Measurements from ENCODE around the gene VAMP2. TPM values are rescaled to one million over a fixed set of nuclear protein-coding genes. Genes with fewer than 3 reads are reported as not detected.

Gene VAMP2
- total RNA-seq, 1 donor from 2014 or later: 3.1 TPM

DNA sequence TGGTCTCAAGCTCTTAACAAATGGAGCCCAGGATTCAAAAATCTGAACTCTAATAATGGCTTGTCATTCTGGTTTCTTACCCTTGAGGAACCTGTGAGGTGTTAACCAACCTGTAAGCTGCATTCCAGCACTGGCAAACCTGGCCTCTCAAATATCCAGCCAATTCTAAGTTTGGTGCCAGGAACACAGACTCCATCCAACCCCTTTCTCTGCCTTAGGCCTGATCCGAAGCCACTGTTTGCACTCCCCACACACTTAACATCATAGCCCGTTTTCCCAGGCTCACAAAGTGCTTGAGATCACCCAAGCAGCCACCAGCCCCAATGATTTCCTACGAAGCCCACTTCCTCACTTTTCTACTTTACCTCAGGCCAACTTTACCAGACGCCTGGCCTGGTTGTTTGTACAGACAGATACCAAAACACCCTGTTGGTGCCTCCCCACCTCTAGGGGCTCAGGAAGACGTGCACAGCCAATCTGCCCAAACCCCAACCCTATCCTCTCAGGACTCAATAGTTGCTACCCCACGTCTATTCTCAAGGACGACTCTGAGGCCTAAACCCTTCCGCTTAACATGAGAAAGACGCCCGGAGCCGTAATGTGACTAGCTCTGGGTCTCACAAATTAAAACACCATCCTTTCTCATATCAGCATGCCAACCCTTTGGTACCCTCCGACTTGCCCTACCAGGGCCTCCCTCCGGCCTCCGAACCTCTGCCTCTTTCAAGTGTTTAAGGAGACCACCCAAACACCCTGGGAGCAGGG, 7.3 kb downstream of the VAMP2 start:
- DNase-seq (ENCODE audit: low read depth in 2 of 2): no peak

DNA sequence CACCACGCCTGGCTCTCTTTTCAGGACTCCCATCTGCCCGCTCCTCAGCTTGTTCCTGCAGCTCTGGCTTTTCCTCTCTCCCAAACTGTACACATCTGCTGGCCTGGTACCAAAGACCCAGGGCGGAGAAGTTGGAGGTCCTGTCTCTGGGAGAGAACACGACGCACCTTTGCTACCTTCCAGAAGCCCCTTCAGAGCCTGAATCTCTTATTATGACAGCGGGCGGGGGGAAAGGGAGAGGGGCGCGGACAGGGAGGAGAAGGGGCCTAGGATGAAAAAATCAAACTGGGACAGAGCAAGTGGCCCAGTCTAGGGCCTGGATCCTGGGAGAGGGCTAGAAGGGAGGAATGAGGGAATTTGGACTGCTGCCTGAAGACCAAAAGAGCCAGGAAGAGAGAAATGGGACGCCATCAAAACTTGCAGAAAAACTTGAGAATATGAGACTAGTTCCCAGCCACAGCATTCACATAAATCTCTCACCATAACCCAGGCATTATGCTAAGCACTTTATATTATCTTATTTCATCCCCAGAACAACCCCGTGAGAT, 8.1 kb downstream of the VAMP2 start:
- DNase-seq (ENCODE audit: low read depth in 2 of 2): no peak

DNA sequence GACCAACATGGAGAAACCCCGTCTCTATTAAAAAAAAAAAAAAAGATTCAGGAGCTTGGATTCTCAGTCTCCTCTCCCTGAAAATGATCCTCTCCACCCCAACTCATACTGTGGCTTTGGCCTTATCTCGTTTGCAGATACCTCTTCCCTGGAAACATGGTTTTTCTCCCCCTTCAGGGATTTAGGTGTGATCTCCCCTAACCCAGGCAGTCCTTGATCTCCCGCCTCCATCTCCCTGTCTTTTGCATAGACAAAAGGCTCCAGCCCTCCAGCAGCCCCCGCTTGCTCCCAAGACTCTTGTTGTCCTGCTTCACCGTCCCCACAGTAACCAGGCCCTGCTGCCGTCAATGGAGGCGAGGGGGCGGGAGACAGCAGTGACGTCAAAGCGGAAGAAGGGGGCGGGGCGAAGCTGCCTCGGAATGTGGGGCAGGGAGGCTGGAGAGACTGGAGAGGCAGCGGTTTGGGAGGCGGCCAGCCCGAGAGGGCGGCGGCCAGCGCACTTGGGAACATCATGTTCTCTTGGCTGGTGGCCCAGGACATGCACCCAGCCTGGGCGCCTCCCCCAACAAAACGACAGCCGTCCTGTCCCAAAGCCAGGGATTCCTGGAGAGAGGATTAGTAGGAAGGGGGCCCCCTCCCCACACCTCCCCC, 8.7 kb downstream of the VAMP2 start:
- peak; percentile 85 to 96 for DNase-seq (ENCODE audit: low read depth in 2 of 2)

DNA sequence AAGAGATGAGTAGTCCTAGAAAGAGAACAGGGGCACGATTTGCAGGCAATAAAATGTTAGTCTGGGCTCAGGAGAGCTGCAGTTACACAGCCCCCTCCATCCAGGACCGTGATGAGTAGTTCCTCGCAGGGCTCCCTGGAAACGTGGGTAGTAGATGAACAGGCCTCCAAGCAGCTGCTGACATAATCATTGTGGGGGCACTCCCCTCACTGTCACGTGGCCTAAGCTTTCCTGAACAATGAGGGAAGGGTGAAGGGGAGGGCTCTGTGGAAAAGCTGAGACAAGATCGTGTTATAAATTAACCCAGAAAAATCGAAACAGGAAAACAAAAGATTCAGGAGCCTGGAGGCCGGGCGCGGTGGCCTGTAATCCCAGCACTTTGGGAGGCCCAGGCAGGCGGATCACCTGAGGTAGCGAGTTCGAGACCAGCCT, 9.2 kb downstream of the VAMP2 start:
- DNase-seq (ENCODE audit: low read depth in 2 of 2): peak; percentile 93 to 97

DNA sequence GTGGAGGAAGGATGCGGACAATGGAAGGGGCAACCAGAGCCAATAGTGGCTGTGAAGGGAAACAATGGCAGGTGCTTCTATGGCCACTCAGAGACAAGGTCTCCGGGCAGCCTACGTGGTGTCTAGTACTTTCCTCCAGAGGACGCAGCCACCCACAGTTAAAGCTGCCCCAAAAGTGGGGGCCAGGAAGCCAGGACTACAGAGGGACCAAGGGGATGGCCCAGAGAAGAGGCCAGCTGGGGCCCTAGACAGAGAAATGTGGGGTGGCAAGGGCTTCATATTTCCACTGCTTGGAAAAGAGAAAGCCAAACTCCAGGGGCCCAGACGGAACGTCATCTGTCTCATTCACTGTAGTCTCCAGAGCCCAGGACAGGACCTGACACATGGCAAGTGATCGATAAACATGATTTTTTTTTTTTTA, 9.7 kb downstream of the VAMP2 start:
- DNase-seq (ENCODE audit: low read depth in 2 of 2): no peak

DNA sequence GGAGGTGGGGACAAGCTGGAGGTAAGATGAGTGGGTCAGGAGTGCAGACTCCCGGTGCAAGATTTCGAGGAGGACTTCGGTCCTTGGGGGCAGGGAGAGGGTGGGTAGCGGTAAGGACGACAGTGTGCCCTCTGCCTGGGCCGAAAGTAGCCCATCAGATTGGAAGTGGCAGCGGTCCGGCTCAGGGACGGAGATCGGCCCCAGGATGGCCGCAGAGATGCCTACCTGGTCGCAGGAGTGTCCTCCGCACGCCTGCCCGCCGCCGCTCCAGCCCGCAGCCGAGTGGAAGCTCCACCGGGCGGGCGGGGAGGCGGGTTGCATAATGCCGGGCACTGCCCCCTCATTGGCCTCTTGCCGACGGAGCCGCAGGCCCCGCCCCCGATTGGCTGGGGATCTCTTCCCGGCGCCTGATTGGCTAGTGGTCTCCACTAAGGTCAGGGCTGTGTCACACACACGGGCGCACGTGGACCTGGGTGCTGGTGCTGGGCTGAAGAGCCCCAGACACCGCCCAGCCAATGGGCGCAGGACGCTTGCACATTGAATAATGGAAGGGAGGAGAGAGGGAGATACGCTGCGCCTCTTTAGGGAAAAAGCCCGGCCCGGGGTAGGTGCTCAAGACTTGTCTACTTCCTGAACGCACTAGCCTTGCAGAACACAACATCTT, 10.5 kb downstream of the VAMP2 start, which contains the start of gene PER1:
TSS of gene PER1 (minus strand) at position 293 of the 664 bp plus-strand sequence. CDS start 1,698 bp downstream, outside the sequence.
- peak; percentile 78 to 93 for DNase-seq (ENCODE audit: low read depth in 2 of 2)

DNA sequence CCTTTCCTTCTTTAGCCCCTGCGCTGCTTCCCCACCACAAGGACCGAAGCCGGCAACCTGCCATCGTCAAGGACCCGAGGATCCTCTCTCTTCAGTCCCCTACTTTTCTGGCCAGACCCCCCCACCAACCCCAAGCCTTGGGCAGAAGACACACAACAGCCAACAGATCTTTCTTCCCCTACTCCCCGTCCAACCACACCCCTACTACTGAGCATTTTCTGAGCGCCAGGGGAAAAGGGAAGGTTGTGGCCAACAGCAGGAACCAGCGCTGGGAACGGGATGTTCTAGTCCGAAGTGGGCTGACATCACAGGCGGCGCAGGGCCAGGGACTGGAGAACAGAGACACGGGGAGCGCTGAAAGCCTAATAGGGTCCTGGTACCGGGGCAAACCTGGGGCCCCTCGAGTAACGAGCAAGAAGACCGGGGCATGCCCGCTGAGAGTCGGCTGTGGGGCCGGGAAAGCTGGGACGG, 11.1 kb downstream of the VAMP2 start:
- DNase-seq (ENCODE audit: low read depth in 2 of 2): peak in 1 of 2 donors; percentile 67

DNA sequence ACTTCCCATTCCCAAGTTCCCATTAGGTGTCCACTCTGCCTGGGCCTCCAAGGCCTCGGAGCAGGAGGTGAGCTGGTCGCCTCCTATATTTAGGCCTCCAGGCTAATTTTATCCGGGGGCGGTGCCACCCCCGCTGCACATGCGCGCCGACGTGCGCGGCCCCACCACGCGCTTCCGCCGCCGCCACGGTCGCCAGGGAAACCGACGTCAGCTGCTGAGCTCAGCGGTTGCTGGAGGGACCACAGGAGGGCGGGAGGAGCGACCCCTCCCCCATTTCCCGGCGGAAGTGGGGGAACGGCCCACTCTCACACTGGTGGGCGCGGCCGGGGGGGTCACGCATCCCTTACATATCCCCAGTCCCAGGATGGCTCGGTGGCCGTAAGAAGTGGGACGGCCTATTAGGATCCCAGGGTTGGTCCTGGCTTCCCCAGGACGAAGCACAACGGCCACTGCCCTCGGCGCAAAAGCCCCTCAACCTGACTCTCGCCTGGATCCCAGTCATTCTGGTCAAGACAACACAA, 11.6 kb downstream of the VAMP2 start:
- DNase-seq (ENCODE audit: low read depth in 2 of 2): peak; percentile 80 to 88

DNA sequence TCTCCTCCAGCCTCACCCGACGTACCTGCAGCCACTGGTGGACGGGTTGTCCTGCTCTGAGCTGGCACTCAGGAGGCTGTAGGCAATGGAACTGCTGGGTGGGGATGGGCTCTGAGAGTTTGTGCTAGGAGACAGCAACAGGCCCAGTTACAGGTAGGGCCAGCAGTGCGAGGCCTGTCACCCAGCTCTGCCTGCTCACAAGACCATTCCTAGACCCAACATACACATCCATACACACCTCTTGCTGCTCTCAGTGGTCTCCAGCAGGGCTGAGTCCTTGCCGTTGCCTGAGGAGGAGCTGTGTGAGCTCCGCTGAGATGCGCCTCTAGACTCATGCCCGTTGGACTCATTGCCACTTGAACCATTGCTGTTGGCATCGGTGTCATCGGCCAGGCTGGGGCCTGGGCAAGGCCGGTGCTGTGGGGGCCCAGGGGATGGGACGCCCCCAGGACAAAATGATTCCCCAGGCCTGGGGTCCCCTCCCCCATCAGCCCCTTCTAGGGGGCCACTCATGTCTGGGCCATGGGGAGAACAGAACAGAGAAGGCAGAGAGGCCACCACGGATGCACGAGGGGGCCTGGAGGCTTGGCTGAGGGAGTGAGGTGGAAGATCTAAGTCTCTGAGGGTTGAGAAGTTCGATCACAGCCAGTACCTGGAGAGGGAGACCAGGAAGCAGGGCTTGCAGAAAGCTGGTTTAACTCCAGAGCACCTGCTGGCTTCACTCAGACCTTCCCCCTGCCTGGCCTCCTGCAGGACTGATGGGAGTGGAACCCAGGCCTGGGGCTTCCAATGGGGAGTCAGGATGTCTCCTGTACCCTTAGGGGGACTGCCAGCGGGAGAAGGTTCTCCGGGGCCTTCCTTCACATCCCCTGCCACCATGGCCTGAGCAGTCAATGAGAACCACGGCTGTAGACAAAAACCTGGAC, 12.3 kb downstream of the VAMP2 start:
- DNase-seq (ENCODE audit: low read depth in 2 of 2): no peak

DNA sequence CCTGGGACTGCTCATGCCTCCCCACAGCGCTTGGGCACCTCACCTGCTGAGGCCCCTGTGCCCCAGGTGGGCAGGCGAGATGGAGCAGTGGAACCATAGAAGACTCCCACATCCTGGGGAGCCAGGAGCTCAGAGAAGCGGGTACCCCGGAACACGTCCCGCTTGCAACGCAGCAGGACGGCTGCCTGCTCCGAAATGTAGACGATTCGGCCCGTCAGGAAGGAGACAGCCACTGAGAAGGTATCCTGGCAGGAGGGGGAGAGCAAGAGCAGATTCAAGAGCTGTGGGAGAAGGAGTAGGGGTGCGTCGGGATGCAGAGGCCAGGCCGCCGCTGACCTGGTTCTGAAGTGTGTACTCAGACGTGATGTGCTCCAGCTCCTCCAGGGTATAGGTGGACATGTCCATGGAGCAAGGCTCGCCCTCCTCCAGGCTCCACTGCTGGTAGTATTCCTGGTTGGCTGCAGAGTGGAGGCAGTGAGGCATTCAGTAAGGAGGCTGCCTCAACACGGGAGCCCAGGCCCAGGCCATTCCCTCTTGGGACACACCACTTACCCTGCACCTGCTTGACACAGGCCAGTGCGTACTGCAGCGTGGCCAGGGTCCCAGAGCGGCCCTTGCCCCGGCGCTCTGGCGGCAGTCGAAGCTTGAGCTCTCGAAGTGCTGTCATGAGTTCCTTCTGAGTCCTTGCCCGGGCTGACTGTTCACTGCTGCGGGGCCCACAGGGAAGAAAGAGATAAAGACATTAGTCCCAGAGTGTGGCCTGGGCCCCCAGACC, 13.1 kb downstream of the VAMP2 start:
- DNase-seq (ENCODE audit: low read depth in 2 of 2): no peak

DNA sequence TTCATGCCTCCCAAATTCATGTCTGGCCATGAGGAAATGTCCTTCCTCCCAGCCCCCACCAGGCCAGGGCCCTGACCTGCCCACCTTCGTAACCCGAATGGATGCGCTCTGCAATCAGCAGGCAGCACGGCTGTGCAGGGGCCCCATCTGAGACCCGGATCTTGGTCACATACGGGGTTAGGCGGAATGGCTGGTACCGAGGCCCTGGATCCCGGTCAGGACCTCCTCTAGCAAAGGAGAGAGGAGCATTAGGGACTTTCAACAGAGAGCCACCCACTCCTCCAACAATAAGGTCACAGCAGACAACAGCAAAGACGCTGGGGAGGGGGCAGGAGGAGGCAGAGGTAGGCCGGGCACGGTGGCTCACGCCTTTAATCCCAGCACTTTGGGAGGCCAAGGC, 14.2 kb downstream of the VAMP2 start:
- DNase-seq (ENCODE audit: low read depth in 2 of 2): no peak

DNA sequence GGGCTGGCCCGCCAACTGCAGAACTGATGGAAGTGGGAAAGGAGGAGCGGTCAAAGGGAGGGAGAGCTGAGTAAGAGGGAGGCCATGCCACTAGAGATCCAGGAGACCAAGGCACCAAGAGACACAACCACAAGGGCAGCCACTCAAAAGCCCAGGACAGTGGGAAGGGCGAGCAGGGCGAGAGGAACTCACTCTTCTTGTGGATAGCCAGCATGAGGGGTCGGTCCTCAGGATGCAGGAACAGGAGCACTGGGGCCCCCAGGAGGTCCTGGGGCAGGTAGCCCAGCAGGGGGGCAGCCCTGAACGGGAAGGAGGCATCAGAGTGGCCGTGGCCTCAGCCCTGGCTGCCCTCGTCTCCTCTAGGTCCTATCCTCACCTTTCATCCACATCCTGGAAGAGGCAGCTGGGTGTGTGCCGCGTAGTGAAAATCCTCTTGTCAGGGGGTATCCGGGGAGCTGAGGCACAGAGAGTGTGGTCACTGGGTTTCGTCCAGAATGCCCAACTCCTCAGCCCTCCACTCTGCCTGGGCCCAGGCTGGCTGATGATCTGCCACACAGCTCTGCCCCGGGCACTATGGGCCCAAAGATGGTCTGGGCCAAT, 14.8 kb downstream of the VAMP2 start:
- no peak for DNase-seq (ENCODE audit: low read depth in 2 of 2)

DNA sequence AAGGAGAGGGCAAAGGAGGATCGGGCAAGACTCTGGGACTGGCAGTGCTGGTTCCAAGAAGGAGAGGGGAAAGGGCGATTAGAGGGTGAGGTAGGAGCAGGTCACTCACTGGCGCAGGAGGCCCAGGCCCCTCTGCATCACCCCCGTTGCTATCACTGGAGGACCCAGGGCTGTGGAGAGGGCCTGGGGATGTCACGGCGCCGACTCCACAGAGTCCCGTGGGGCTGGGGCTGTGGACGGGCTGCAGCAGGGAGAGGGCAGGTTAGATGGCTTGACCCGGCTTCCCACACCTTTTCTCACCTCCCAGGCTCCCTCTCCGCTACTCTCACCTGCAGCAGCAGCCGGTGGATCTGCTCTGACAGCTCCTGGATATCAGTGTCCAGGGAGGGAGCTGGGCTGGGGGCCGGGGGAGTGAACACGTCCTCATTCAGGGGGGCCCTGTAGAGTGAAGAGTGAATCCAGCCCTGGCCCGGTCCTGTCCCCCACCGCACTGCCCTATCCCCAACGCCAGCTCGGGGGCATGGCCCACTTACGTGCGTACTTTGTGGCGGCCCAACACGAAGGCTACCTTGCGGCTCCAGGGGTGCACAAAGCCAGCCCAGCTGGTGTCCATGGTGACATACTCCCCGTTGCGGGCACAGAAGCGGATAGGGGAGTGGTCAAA, 15.5 kb downstream of the VAMP2 start:
- DNase-seq (ENCODE audit: low read depth in 2 of 2): no peak

DNA sequence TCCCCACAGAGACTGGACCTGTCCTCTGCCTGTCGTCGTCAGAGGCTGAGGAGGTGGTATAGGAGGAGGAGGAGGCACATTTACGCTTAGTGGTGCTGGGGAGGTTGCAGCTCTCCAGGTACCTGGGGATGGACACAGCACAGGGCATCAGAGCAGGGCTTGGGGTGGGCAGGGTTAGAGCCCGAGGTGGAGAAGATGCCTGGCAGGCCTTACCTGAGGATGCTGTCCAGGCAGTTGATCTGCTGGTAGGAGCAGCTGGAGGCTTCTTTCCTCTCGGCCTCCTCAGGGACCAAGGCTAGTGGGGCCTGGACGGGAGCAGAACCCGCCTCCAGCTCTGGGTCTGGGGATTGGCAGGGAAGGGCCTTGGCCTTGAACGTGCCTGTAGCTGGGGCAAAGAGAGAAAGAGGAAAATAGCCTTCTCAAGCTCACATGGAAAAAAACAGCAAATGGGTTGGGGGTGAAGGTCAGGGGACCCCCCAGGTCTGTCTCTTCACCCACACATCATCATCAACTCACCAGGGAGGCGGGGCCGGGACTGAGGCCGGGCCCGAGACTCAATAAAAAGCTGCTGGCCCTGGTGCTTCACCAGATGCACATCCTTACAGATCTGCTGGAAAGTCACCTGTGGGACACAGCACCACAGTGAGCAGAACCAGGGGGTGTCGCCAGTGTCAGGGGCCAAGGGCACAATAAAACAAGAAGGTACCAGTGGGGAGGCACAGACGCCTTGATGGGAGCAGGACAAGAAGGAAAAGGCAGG, 16.2 kb downstream of the VAMP2 start:
- DNase-seq (ENCODE audit: low read depth in 2 of 2): no peak

DNA sequence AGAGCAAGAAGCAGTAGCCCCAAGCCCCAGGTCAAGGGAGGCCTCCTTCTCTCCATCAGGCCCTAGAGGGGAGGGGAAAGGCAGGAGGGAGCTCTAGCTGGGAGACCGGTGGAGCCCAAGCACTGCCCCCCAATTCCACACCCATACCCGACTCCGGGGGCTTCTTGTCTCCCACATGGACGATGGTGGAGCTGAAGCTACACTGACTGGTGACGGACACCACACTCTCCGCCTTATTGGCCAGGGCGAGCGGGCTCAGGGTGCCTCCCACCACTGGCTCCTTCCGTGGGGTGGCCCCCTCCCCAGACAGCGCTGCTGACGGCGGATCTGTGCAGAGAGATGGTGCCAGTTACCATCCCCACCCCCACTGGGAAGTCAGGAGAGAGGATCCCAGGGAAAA, 16.9 kb downstream of the VAMP2 start:
- DNase-seq (ENCODE audit: low read depth in 2 of 2): no peak

DNA sequence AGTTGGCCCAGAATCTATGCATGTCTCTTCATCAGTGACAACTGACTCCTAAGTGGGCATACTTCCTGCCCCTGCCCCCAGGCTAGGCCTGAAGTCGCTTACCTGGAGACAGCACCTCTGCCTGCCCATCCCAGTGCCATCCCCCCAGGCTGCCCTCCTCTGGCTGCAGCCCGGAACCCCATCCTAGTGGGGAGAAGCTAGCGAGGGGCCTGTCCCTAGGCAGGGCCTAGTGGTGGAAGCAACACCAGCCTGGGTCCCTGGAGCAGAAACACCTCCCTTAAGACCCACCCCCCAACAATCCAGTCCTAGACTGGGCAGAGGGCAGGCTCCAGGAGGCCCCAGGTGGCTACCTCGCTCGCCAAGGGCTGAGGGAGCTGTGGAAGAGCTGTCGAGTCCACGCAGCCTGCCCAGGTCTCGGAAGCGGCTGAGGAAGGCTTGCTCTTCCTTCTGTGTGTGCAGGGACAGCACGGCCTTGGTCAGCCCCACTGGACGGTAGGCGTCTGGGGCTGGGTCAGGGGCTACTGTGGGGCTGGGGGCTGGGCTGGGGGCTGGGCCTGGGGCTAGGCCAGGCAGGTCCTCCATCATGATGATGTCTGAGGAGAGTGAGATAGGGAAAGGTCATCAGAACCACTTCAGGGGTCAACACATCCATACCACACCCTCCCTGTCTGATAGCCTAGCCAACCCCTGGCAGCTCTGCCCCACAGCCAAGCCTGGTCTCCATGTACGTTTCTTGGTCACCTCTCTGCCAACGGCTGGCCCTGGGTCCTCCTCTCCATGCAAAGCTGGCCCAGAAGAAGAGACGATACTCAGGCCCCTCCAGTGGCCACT, 18.1 kb downstream of the VAMP2 start:
- no peak for DNase-seq (ENCODE audit: low read depth in 2 of 2)
